ENCODE results near the gene CPOX.

Gene CPOX

DNA sequence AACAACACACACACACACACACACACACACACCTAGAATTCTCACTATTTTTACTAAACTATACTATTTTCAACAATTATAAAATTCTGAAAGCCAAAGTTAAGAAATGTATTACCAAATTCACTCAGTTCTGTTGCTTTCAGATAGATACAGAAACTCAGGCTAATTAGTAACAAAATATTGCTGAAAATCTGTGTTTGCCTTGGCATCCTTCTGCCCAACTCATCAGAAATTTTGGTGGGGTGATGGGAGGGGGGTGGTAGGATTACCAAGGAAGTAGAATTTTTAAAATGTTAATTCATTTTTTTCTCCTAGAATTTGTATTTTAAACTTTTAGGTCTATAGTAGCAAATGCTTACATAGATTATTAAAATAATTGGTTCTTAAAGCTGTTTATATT lies 2.7 kb upstream of the CPOX start:
- DNase-seq (ENCODE audit: low read depth) = no peak

DNA sequence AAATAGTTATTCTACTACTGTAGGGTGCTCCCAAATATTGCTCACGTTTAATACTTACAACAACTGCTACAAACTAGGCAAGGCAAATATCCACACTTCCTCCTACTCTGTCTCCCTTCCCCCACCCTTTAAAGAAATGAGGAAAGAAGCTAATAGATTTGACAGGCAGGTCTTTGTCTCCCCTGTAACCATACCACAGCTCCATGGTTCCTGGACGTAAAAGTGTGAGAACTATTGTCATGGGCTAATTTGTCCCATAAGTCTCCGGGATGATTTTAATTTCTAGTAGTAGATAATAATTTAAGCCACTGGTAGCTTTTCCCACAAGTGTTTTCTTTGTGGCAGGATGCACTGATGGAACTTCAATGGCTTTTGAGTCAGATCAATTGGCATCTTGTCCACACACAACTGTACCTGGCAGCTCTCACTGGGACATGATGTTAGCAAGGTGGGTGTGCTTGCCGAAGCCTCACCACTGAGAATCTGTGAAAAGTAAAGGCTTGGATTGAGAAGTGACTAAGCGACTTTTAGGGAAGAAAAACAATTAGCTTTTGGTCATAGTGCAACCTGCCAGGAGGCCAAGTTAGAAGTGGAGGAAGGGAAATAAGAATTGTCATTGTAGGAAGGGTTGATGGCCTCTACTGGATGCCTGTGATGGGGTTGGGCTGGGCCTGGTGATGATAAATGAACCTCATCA lies 1.4 kb upstream of the CPOX start:
- DNase-seq (ENCODE audit: low read depth) = no peak

DNA sequence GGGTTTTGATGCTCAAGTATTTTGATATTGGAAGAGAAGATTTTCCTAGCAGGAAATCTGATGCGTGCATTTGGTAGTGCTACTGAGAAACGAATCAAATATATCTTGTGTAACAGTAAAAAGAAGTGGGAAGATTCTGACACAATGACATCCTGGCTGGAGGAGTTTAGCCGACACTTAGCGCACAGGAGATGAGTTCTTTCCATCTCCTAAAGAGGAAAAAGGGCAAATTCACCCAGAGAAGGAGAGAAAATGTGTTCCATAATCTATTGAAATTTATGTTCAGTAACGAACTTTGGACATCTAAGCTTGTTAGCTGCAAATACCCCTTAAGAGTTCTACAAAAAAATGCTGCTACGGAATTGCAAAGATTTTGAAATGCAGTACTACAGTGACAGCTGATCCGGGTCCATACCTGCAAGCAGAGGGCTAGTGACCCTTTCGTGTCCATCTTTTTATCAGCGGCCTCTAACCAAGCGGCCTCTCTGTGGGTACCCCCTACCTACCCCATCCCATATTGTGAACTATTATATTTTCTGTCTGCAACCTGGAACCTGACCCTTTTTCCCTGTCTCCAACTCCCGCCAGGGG lies 971 bp downstream of the CPOX start:
- DNase-seq (ENCODE audit: low read depth) = no peak

DNA sequence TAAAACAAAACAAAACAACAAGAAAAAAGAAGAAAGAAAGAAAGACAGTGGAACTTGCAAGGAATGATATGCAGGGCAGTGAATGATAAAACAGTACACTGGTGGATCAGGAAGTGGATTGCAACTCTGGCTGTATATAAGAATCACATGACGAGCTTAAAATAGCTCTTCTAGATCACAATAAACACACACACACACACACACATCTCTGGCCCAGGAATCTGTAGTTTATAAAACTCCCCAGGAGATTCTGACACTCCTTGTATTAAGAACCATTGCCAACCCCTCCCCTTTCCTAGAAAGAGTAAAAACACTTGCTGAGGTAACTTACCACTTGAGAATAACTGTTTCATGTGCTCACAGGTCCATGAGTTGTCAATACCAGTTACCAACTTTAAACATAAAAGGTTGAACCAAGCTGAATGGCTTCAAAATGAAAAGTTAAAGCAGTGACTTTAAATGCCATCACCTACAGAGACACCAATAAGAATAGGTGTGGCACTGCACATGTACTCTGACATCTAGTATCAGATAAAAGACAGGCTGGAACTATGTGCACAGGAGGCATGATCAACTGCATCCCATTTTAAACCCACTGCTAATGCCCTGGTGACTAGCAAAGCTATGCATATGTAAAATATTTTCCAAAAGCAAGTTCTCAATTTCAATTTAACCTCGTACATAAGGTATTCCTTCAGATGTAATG lies 3.9 kb downstream of the CPOX start:
- no peak for DNase-seq (ENCODE audit: low read depth)

DNA sequence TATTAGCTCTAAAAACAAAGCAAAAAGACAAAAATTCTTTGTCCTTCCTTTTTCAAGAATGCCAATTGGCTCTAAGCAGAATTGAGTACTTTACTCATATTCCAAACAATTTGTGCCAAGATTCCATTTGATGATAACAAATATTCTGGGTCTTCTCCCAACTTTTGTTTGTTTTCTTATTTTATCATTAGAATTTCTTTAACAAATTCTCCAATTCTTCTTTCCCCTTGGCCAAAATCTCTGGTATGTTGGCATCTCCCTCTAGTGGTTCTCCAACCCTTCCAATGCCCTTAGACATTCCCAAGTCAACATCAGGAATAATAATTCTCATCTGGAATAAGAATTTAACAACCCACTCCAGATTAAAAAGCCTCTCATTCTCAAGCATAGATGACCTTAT lies 5.3 kb downstream of the CPOX start:
- DNase-seq (ENCODE audit: low read depth) = no peak

DNA sequence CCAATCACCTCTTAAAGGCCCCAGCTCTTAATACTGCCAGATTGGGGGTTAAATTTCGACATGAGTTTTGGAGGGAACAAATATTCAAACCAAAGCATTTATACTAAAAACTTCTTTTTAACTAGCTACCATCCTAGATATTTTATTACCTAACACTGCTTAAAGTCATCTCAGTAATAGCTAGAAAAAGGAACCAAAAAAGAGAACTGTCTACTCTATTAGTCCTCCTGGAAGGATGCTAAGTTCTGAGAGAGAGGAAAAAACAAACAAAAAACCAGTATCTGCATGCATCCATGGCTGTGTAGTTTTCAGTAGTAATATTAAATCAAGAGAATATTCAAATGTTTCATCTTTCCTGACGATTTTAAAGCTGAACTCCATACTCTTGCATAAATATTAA lies 5.8 kb downstream of the CPOX start:
- no peak for DNase-seq (ENCODE audit: low read depth)

DNA sequence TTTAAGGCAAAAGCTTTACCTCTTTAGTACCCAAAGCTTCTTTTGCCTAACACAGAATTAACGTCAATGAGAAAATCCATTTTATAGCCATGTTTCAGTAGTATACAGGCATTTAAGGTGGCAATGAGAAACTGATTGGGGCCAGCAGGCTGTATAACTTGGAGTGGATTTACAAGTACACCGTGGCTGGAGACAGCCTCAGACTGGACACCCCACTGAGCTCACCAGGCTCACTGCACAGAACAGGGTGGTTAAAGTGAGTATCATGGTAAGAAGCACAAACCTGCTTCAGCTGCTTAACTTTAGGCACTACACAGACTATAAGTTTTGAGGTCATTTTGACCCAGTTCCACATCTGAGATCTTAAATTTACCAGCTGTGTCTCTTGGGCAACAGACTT lies 8.9 kb downstream of the CPOX start:
- no peak for DNase-seq (ENCODE audit: low read depth)

DNA sequence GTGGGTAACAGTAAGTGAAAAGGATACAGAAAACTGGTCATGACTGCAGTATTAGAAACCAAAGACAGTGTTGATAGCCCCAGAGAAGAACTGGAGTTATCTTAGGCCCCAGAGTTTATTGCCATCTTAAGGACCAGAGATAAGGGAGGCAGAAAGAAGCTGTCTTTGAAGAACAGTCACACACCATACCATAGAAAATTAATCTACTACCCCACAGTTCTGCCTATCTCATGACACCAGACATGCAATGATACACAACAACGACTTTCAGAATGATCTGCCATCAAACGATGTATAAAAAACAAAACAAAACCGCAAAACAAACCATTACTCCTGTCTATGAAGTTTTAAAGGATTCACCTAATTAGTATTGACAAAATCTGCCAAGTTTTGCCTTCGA lies 9.6 kb downstream of the CPOX start:
- no peak for DNase-seq (ENCODE audit: low read depth)

DNA sequence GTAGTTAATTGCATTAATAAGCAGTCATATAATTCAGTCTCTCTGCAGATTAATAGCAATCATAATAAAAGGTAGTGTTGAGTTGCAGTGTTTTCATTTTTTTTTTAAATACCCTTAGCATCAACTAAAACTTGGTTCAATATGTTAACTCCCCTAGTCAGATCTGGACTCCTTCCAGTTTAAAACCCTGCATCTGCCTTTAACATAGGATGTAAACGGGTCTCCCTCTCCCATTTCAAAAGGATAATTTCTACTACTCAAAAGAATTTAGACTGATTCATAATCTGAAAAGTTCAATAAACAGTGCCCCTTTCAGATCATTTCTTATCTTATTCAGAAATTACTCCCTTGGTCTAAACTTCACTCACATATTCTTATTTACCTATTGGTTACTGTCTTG lies 11.4 kb downstream of the CPOX start:
- no peak for DNase-seq (ENCODE audit: low read depth)

DNA sequence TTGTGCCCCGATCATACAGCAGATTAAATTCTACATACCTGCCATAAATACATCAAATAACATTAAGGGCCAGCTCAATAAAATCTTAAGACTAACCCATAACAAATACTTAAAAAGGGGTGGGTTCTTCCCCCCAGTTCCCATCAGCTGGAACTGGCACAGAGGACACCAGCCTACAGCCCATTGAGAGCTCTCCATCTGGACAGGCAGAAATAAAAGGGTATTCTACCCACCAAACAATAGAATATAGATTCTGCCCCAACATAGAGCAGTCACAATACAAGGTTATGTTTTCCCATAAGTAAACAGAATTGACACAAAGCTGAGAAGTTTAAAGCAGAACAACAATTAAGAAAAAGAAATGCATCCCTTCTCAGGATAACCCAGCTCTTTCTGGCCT lies 11.9 kb downstream of the CPOX start:
- no peak for DNase-seq (ENCODE audit: low read depth)

DNA sequence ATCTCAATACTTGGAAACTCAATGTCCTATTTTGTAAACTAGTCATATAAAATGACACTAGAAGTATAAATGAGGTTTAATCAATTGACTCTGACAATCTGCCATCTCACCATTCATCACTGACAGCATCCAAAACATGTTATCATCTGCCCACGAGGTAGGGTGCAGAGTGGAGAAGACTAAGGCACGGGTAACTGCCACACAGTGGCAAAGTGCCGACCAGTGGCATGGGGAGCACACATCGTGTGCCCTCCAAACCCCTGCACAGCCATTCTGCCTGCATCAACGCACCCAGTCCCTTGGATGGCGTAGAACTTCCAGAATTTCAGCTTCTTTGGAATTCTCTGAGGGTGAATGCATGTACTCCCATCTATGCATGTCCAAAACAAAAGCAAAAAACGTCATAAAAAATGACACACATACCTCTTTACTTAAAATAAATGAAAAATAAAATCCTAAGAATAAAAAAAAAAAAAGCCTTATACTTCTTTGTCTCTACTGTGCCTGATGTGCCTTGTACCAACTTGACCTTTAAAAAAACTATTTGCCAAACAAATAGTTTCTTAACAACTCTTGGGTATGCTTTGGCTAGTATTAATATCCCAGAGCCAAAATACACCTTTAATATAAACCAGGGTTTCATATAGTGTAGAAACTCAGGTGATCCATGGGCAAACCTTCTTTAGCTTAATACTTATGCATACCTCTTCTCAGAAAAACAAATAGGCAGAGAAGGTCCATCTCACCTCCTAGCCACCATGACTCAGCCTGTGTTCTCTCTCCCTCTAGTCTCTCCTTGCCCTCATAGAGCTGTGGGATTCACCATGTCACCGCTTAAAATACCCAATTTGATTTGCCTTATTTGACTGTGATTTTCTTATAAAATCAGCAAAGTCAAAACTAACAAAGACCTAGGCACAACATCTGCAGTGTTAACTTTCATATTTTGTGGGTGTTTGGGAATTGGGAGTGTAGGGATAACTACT lies 12.7 kb downstream of the CPOX start:
- no peak for DNase-seq (ENCODE audit: low read depth)

DNA sequence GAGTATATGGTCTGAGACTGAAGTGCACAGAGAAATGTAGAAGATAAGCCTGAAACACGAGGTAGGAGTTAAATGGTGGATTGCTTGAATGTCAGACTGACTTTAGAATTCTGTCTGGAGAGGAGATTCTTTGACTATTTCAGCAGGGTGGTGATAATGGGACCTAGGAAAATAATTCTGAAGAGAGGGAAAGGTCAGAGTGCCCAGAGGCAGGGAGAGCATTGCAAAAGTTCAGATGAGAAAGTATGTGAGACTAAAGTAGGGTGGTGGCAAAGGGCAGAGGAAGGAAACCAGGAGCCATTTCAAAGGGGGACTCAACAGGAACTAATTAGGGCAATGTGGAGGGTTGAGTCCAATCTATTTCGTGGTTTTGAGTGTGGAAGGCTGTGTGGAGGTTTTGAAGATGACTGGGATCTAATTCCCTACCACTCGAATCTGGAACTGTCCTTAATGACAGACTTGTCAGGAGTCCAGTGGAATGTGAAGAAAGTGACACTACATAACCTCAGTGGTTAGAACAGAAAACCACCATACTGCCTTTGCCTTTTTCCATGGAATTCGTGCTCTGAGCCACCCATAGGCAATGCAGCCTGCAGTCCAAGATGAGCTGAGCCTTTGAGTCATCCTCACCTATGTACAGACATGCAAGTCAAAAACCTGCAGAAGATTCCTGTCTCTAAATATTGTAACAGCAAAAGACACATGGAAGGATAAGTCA lies 16.1 kb downstream of the CPOX start:
- no peak for DNase-seq (ENCODE audit: low read depth)

DNA sequence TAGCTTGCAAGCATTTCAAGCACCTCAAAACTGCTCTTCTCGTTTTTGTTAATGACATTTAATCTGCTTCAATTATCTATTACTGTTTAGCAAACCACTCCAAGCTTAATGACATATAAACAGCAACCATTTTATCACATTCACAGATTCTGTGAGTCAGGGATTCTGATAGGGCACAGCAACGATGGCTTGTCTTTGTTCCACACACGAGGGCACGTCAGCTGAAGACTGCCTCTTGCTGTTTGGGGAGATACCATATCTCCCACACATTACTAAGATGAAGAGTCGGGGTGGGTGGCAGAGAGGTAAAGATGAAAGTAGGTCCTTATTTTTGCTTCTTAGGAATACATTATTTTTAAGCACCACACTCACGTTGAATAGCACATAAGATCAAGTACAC lies 19.3 kb downstream of the CPOX start:
- DNase-seq (ENCODE audit: low read depth) = no peak

DNA sequence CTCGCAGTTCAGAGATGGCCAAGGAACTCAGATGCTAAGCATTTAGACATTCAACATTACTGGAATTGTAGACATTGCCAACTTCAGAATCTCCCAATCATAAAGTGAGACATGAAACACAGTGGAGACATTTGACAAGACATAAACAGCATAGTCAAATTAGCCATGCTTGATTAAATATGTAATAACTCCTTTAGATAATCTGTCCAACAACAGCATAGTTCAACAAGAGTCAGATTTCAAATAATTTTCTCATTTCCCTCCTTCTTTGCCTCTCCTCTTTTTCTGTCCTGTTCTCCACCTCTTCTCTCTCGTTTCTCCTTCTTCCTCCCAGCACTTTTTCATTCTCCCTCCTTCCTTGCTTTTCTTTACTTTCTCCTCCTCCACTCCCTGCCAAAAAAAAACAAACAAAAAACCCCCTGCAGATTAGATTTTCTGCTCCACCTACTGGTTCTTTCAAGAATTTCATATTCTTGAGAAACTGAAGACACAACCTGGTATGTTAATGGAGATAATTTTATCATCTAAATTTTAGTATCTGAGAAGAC lies 20.2 kb downstream of the CPOX start:
- DNase-seq (ENCODE audit: low read depth) = no peak

DNA sequence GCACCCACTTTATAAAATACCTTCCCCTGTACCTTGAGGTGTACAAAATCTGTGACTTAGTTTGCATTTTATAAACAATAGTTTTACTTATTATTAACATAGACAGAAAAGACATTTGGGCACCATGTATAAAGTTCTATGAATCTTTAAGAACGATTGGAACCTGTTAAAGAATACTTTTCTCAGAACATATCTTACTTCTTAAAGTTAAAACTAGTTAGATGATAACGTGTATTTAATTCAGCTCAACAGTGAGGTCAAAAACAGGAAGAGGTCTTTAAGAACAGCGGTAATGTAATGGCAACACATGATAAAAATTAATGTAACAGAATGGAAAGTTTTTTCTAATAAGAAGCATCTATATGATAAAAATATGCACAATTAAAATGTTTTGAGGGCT lies 25.0 kb downstream of the CPOX start:
- DNase-seq (ENCODE audit: low read depth) = no peak

DNA sequence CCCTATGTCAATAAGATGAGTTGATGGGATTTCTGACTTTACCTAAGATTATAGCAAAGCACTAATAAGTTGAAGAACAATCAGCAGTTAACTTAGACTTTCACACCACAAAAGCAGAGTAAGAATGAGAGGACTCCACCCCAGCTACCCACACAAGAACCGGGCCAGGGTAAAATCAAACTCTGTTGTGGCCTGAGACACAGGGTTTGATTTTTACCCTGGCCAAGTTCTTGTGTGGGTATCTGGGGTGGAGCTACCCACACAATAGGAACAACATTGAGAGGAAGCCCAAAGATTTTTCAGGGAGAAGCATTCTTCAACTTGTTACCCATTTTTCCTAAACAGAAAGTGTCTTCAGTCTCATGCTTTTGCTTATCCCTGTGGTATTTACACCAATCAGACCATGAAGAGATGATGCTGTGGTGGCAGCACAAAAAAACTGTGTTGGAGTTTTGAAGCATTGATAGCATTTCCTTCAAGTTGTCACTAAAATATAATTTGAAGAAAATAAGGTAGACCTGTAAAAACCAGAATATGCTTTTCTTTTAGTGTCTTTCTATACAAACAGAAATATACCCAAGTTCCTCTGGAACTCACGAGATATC lies 25.6 kb downstream of the CPOX start:
- DNase-seq (ENCODE audit: low read depth) = no peak

DNA sequence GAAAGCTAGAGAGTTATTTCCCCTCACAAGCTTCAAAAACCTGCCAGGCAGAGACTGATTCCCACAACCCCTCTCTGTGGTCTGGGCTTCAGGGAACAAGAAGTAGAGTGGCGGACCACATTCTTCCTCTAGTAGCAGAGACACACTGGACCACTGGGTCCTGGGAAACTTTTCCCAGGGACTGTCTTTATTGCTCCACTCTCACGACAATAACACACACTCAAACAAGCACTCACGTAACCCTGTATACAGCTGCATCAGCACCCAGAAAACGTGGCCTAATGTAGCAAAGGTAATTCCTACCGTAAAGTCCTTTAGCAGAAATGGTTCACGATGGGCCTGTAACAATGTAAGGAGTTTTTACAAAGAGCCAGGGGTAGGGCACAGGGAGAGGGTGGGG lies 27.6 kb downstream of the CPOX start:
- DNase-seq (ENCODE audit: low read depth) = no peak

DNA sequence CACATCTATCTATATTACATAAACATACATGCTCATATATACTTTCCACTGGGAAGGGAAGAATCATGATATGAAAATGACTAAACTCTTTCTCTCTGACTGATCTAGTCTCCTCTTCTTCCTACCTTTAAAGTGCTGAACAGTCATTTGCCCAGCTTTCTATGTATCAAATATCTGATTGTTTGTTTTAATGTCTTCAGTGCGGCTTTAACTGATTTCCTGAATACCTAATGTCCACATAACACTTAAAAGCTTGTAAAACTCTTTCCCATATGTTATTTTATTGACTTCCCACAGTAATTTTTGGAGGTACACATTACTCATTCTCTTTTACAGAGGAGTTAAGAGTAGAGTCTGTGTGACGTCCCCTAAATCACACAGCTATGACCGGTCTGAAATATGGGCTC lies 28.2 kb downstream of the CPOX start:
- DNase-seq (ENCODE audit: low read depth) = no peak

DNA sequence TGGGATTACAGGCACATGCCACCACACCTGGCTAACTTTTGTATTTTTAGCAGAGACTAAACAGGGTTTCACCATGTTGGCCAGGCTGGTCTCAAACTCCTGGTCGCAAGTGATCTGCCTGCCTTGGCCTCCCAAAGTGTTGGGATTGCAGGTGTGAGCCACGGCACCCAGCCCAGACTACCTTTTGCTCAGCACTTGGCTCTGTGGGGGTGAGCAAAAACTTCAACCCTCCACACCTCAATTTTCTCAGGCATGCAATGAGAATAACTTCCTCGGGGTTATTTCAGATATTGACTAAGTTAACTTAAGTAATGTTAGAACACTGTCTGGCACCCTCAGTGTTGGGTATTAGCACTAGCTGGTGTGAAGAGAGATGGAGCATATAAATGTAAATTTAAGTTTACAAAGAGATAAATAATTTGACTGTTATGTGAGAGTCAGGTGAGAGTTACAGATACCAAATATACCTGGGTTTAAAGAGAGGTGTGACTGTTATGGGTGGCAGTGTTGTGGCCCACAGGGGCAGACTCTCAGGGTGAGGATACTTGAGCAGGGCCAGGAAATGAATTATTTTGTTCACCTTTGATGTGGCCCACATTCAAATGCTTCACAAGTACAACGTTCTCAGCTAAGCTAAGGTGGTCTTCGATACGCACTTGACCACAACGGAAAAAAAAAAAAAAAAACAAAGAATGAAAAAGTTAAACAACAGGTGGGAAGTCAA lies 29.0 kb downstream of the CPOX start:
- DNase-seq (ENCODE audit: low read depth) = no peak

DNA sequence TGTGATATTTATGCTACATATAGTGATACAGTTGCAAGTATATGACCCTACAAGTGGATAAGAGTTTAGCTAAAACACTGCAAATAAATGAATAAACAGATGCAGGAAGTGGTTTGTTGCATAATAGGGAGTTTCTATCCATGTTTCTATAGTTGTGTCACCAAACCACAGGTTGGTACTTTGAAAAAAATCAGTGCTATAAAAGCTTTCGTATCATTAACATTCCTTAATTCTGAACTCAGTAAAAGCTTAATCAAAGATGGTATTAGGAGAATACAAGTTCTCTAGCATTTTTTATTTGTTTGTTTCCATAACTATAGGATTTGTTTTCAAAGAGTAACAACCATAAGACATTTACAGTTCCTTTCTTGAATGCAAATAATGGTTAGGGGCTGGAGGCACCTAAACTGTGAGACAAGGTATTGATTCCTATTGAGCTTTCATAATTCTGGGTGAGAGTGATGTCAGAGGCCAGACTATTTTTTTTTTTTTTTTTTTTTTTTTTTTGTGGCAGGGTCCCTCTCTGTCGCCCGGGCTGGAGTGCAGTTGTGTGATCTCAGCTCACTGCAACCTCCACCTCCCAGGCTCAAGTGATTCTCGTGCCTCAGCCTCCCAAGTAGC lies 29.6 kb downstream of the CPOX start:
- DNase-seq (ENCODE audit: low read depth) = no peak
